ENCODE measurements around the gene KCTD18.

KCTD18 gene

DNA sequence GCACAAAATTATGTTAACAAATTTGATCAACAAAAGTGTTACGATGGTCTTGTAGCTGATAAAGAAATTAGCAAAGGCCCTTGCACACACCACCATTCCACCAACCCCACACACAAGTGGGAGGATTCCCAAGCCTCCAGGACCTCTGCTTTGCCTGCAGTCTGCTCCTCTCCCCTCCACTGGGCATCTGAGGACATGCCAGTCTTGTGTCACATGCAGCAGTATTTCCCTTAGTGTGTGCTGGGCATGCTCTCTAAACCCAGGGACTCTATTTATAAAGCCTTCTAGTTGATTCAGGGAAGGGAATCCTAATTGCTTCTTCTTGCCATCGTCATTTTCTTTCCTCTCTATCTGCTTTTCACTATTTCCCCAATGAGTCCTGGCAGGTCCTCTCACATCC lies 53.3 kb downstream of the KCTD18 start:
- no peaks in the 10 kb centered on the region for H3K9me3 Mint-ChIP-seq
- no peak overlapping the region for H3K4me3 Mint-ChIP-seq
- H3K27ac Mint-ChIP-seq, result no peak overlapping the region
- H3K4me1 Mint-ChIP-seq (ENCODE audit: low read depth), result peaks cover 17% of the 10 kb centered on the region
- H3K36me3 Mint-ChIP-seq (ENCODE audit: low read depth), result peaks cover 9% of the 10 kb centered on the region
- DNase-seq (ENCODE audit: low spot score), result no peak
- H3K27me3 Mint-ChIP-seq (ENCODE audit: low read depth), result no peaks in the 10 kb centered on the region

DNA sequence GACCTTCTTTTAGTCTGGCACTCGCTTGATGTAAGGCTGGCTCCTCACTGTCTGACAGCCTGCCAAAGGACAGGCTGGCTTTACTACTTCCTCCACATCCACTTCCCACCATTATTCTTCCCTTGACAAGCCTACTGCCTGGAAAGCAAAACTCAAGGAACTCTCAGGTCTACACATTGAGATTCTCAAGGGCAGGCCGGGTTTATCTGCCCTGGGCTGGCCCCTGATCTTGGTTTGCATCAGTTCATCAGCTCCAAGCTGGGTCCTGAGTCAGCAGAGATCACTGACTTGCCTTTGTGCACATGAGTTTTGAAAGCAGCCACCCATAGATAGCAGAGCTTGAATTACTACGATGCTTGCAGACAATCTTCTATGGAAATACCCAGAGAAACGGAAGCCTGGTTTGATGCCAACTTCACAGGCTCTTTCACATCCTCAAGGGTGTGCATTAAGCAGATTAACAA lies 53.9 kb downstream of the KCTD18 start:
- Mint-ChIP-seq H3K4me1 (ENCODE audit: low read depth) (peaks cover 17% of the 10 kb centered on the region), H3K27ac (peak overlapping the region; percentile 50), H3K4me3 (peak overlapping the region; percentile 9), H3K27me3 (ENCODE audit: low read depth) (no peaks in the 10 kb centered on the region), H3K36me3 (ENCODE audit: low read depth) (peaks cover 7% of the 10 kb centered on the region), H3K9me3 (no peaks in the 10 kb centered on the region)
- peak; percentile 49 for DNase-seq (ENCODE audit: low spot score)

DNA sequence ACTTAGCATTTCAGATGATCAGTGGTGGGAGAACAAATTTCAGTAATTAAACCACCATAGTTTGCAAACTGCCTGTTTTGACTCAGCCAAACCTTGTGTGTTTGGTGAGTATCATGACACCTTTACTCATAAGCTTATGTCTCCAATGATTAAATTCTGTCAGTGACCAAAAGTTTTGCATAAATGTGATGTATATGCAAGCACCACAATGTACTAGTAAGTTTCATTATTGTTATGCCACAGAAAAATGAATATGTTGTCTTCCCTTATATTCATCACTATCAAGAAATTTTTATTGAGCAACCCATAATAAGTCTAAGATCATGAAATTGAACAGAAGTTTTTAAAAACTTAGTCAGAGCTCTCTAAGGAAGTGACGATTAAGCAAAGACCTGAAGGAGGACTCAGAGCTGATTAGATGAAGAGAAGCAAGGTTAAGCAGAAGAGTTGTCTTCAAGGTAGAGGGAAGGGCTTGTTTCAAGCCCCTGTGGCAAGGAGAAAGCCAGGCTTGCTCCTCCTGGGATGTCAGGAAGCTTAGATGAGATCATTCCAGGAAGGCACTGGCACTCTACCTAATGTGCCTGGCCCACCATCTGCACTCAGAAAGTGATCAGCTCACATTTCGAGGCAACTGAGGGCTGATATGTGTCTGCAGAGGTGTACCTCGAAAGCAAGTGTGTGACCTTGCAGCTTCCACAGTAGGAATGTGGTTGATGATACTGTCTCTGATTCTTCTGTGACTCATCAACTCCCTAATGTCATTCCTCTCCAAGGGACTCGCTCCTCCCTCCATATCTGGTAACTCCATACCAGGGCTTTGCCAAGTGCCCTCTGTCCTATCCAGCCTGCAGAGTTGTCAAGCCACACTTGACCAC lies 54.7 kb downstream of the KCTD18 start:
- Mint-ChIP-seq H3K4me3 (no peak overlapping the region), H3K4me1 (ENCODE audit: low read depth) (peaks cover 17% of the 10 kb centered on the region), H3K27me3 (ENCODE audit: low read depth) (no peaks in the 10 kb centered on the region)

DNA sequence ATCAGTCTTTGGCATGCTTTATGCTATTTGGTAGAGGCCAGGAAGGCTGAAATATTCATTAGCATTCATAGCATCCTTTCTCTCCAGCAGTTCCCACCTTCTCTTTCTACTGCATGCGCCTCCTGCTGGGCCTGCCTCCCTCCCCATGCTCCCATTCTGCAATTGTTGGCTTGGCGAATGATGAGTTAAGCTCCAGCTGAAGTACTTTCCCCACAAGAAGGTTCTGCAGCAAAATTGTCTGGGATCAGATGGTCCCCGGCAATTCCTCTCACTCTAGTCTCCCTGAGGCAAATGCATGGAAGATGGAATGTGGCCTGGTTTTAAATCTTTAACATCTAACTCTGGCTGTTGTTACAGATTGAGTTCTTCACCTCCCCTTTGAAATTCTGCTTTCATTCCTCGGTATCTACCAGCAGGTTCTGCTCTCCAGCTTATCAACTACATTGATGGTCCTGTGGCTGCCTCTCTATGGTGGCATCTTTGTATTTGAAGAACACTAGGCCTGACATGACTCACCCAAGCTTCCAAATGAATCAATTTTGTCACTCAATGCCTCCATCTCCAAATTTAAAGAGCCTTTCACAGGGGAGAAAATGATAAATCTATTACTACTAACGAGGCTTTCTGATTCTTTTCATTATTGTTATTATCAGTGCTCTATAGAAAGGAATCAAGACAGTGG lies 55.9 kb downstream of the KCTD18 start:
- Mint-ChIP-seq H3K27me3 (ENCODE audit: low read depth) (no peaks in the 10 kb centered on the region), H3K4me3 (no peak overlapping the region), H3K36me3 (ENCODE audit: low read depth) (peaks cover 10% of the 10 kb centered on the region), H3K4me1 (ENCODE audit: low read depth) (peaks cover 17% of the 10 kb centered on the region), H3K9me3 (no peaks in the 10 kb centered on the region), H3K27ac (no peak overlapping the region)
- no peak for DNase-seq (ENCODE audit: low spot score)

More for the DNA sequence above, 54.7 kb downstream of the KCTD18 start:
- DNase-seq (ENCODE audit: low spot score), result no peak
- Mint-ChIP-seq H3K27ac (no peak overlapping the region), H3K36me3 (ENCODE audit: low read depth) (peaks cover 12% of the 10 kb centered on the region), H3K9me3 (no peaks in the 10 kb centered on the region)

DNA sequence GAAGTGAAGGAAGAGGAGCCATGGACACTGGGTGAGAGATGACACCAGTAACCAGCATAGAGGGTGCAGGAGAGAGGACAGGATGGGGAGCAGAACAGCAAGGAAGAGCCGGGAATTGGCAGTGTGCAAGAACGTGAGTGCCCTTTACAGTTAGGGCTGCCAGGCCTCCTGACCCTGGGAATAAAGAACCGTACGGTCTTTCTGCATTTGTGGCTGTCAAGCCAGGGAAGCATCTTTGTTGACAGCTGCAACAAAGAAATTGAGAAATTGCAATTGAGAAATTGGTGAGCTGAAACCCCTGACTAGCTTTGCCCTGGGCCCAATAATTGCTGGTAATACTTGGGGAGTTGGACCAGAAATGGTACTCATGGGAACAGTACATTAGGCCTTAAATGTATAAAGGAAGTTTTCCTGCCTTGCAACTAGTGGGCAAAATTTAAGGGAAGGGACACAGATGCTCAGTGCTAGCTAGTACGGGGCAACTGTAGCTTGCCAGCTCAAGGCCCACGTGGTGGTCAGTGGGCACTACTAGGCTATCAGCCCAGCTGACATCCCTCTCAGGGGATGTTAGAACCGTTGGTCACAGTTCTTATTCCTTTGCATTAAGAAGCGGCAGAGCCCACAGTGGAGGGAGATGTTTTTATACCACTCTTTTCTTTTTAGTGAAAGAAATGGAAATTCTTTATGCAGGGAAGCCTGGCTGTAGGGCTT lies 56.6 kb downstream of the KCTD18 start:
- H3K27me3 Mint-ChIP-seq (ENCODE audit: low read depth), result no peaks in the 10 kb centered on the region
- peaks cover 20% of the 10 kb centered on the region for H3K4me1 Mint-ChIP-seq (ENCODE audit: low read depth)
- no peak overlapping the region for H3K27ac Mint-ChIP-seq
- H3K4me3 Mint-ChIP-seq, result no peak overlapping the region
- no peaks in the 10 kb centered on the region for H3K9me3 Mint-ChIP-seq
- DNase-seq (ENCODE audit: low spot score), result no peak
- peaks cover 10% of the 10 kb centered on the region for H3K36me3 Mint-ChIP-seq (ENCODE audit: low read depth)

DNA sequence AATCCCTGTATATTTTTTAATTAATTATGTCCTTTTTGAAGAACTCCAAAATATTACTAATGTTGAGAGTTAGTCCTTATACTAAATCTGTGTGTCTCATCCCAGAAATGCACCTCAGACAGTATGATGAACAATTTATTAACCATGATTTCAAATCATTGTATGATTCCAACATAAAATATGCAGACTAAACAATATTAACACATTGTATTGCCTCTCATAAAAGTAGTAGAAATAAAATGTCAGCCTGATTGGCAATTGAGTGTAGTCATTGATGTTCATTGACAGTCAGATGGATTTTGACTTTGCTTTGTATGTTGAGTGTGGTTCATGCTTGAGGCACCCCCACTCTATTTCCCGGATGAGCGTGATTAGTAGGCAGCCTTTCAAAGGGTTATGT lies 57.5 kb downstream of the KCTD18 start:
- no peak overlapping the region for H3K4me3 Mint-ChIP-seq
- H3K4me1 Mint-ChIP-seq (ENCODE audit: low read depth), result peaks cover 20% of the 10 kb centered on the region
- no peak for DNase-seq (ENCODE audit: low spot score)
- no peaks in the 10 kb centered on the region for H3K27me3 Mint-ChIP-seq (ENCODE audit: low read depth)
- H3K9me3 Mint-ChIP-seq, result no peaks in the 10 kb centered on the region
- H3K36me3 Mint-ChIP-seq (ENCODE audit: low read depth), result peaks cover 10% of the 10 kb centered on the region
- H3K27ac Mint-ChIP-seq, result no peak overlapping the region

DNA sequence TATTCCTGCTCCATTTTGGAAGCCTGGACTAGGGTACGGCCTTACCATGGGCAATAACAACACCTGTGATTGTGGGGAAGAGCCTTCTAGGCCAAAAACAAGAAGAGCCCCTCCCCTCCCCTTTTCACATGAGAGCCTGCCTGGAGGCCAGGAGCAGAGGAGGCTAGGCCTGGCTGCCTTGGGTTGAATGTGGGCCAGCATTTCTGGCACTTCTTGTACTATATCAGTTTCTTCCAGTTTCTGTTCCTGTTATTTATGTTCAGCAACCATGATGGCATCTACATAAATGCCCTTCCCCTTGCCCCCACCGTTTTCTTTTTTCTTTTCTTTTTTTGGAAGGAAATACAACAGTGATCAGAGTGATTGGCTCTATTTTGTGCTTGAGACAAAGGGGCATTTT lies 58.4 kb downstream of the KCTD18 start:
- peaks cover 11% of the 10 kb centered on the region for H3K36me3 Mint-ChIP-seq (ENCODE audit: low read depth)
- no peak overlapping the region for H3K4me3 Mint-ChIP-seq
- H3K27ac Mint-ChIP-seq, result no peak overlapping the region
- no peak for DNase-seq (ENCODE audit: low spot score)
- H3K27me3 Mint-ChIP-seq (ENCODE audit: low read depth), result no peaks in the 10 kb centered on the region
- H3K4me1 Mint-ChIP-seq (ENCODE audit: low read depth), result peaks cover 24% of the 10 kb centered on the region
- no peaks in the 10 kb centered on the region for H3K9me3 Mint-ChIP-seq

DNA sequence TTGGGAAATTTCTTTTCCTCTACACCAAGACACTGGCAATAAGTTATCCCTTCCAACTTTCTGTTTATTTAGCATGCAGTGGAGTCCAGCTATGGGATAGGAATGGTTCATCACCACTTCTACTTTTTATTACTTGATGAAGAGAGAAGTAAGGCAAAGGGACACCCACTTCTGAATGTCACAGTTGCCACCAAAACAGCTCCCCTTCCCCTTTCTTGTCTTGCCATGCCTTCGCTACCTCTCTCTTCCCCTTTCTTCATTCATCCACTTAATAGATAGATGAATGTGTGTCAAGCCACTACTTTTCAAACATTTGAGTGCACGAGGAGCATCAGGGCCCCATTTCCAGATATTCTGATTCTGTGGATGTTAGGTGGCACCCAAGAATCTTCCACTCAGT lies 59.6 kb downstream of the KCTD18 start:
- peaks cover 8% of the 10 kb centered on the region for H3K36me3 Mint-ChIP-seq (ENCODE audit: low read depth)
- peaks cover 19% of the 10 kb centered on the region for H3K4me1 Mint-ChIP-seq (ENCODE audit: low read depth)
- no peaks in the 10 kb centered on the region for H3K9me3 Mint-ChIP-seq
- no peak overlapping the region for H3K4me3 Mint-ChIP-seq
- no peak for DNase-seq (ENCODE audit: low spot score)
- no peak overlapping the region for H3K27ac Mint-ChIP-seq
- H3K27me3 Mint-ChIP-seq (ENCODE audit: low read depth), result no peaks in the 10 kb centered on the region

DNA sequence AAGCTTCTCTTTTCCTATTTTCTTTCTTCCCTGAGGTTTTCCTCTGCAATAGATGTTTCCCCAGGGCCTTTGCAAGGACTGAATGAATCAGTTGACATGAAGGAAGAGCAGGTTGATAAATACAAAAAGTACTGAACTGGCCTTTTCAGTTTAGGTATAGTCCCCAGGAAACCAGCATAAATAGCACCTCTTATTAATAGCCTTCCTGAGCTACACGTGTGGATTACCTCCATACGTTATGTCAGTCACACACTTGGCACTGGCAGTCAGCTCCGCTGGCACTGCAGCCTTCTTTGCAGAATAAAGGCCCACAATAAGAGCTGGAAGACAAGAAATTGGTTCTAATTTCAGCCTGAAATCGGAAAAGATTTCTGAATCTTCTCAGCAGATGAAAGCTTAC lies 60.7 kb downstream of the KCTD18 start:
- Mint-ChIP-seq H3K4me3 (no peak overlapping the region), H3K27me3 (ENCODE audit: low read depth) (no peaks in the 10 kb centered on the region), H3K36me3 (ENCODE audit: low read depth) (peaks cover 9% of the 10 kb centered on the region), H3K9me3 (no peaks in the 10 kb centered on the region), H3K4me1 (ENCODE audit: low read depth) (peaks cover 11% of the 10 kb centered on the region), H3K27ac (no peak overlapping the region)
- DNase-seq (ENCODE audit: low spot score), result no peak

DNA sequence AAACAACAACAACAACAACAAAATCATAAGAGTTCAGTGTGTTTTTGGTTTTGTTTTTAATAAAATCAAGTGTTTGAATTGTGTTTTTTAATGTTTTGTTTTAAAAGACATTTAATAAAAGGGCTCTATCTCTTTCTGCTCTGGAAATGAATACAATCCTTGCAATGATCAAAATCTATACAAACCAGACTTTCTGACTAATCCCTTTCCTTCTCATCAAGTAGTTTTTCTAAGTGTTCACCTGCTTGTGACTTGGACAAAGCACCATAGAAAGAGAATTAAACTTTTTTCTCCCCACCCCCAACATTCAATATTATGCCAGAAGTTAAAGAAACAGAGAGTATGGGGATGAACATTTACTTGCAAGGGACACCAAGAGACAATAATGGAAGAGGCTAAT lies 61.4 kb downstream of the KCTD18 start:
- H3K27ac Mint-ChIP-seq, result no peak overlapping the region
- no peaks in the 10 kb centered on the region for H3K27me3 Mint-ChIP-seq (ENCODE audit: low read depth)
- peaks cover 15% of the 10 kb centered on the region for H3K36me3 Mint-ChIP-seq (ENCODE audit: low read depth)
- H3K4me3 Mint-ChIP-seq, result no peak overlapping the region
- peaks cover 9% of the 10 kb centered on the region for H3K4me1 Mint-ChIP-seq (ENCODE audit: low read depth)
- no peak for DNase-seq (ENCODE audit: low spot score)
- no peaks in the 10 kb centered on the region for H3K9me3 Mint-ChIP-seq

DNA sequence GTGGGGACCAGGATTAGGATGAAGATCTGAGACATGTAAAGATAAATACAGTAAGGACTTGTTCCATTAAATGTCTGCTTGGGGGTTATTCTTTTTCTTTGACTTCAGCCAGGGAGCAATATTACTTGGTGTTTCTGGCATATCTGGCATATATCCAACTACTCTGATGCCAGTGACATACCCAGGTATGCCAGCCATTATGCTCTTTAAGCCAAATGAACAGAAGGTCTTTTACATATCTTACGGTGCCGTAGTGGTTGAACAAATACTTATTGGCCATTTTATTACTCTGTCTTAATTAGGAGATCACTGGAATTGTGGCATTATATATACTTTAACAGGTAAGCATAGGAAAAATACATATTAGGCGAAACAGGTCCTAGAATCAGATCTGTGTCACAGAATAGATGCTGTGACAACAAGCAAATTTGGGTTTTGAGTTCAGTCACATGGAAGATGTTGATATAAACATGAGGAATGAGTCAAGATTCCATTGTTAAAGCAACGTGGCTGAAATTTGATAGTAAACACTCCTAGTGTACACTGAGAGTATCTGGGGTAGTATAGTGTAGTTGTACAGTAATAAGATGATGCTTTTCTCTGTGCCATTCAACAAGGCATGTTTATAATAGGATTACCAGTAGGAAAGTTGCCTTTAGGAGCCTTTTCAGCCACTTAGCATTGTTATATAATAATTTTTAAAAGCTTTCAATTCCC lies 62.6 kb downstream of the KCTD18 start:
- Mint-ChIP-seq H3K27ac (no peak overlapping the region), H3K4me1 (ENCODE audit: low read depth) (peaks cover 9% of the 10 kb centered on the region), H3K9me3 (no peaks in the 10 kb centered on the region), H3K36me3 (ENCODE audit: low read depth) (peaks cover 26% of the 10 kb centered on the region), H3K27me3 (ENCODE audit: low read depth) (no peaks in the 10 kb centered on the region), H3K4me3 (no peak overlapping the region)
- no peak for DNase-seq (ENCODE audit: low spot score)

DNA sequence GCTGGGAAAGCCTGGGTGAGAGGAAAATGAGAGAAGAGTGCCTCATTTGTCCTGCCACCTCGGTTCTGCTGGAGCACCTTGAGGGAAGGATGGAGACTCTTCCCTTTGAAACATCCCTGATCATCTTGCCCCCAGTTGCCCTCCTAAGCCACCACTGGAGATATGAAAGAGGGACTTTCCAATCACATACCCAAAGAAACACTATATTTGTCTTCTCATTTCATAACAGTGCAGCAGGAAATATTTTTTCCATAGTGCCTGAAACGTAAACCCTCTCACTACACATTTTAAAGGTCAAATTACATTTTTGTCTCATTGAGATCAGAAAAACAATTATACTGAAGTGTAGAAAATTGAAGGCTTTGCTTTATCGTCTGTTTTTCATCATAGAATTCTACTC lies 63.3 kb downstream of the KCTD18 start:
- Mint-ChIP-seq H3K9me3 (no peaks in the 10 kb centered on the region), H3K4me1 (ENCODE audit: low read depth) (peaks cover 9% of the 10 kb centered on the region), H3K27me3 (ENCODE audit: low read depth) (no peaks in the 10 kb centered on the region), H3K36me3 (ENCODE audit: low read depth) (peaks cover 31% of the 10 kb centered on the region), H3K27ac (no peak overlapping the region), H3K4me3 (no peak overlapping the region)
- DNase-seq (ENCODE audit: low spot score), result no peak

DNA sequence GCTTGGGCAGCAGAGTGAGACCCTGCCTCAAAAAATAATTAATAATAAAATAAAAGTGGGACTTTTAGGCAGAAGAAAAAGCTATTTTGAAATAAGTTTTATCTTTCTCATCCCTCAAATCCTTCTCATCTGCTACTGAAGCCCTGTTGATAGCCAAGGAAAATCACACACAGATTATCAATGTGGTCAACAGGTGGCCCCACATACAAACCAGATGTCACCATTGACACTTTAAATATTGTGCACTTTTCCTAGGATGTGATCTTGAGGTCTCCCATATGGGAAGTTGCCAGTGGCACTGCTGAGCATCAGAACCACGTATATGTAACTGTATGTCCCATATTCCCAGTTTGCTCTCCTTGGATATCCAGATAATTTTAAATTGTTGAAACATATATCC lies 64.6 kb downstream of the KCTD18 start:
- DNase-seq (ENCODE audit: low spot score), result no peak
- Mint-ChIP-seq H3K4me3 (no peak overlapping the region), H3K27ac (no peak overlapping the region), H3K4me1 (ENCODE audit: low read depth) (peaks cover 9% of the 10 kb centered on the region), H3K9me3 (no peaks in the 10 kb centered on the region), H3K36me3 (ENCODE audit: low read depth) (peaks cover 35% of the 10 kb centered on the region), H3K27me3 (ENCODE audit: low read depth) (no peaks in the 10 kb centered on the region)
